Mesenchymal stem cell (in vitro differentiated cells and primary cell): ENCODE measurements around the gene TMEM175.

Experiments
- DNase-seq: peaks from one replicate; pipeline ENCODE4 v3.0.0-alpha.2; 2013
- H2AFZ ChIP-seq: one replicate; pipeline ENCODE4 v1.6.1; 2013; ENCODE audit warnings: low read depth, mild to moderate bottlenecking, control low read depth, inconsistent platforms, low read length, moderate library complexity
- H2AK5ac ChIP-seq: 2 replicates; pipeline ENCODE4 v1.6.1; 2013; ENCODE audit warnings: low read length, moderate library complexity, mild to moderate bottlenecking, inconsistent platforms; ENCODE audit not compliant: severe bottlenecking
- H2BK120ac ChIP-seq: one replicate; pipeline ENCODE4 v1.6.1; 2013; ENCODE audit warnings: low read depth, mild to moderate bottlenecking, inconsistent platforms, low read length, moderate library complexity
- H2BK12ac ChIP-seq, 2 experiments: one replicate each; pipeline ENCODE4 v1.6.1; 2013; ENCODE audit warnings: inconsistent platforms in 2 of 2, low read length in 2 of 2, mild to moderate bottlenecking in 2 of 2, moderate library complexity in 2 of 2, control low read depth in 1 of 2
- H2BK15ac ChIP-seq: one replicate; pipeline ENCODE4 v1.6.1; 2013; ENCODE audit warnings: mild to moderate bottlenecking, low read depth, inconsistent platforms; ENCODE audit not compliant: poor library complexity, severe bottlenecking
- H2BK5ac ChIP-seq: 2 replicates; pipeline ENCODE4 v1.6.1; 2013; ENCODE audit warnings: low read depth, mild to moderate bottlenecking, low read length, control low read depth, inconsistent platforms; ENCODE audit not compliant: poor library complexity, severe bottlenecking
- H3K14ac ChIP-seq, 2 experiments: one replicate each; pipeline ENCODE4 v1.6.1; 2013; ENCODE audit warnings: inconsistent platforms in 2 of 2, low read length in 2 of 2, control low read depth in 1 of 2, mild to moderate bottlenecking in 1 of 2, moderate library complexity in 1 of 2
- H3K18ac ChIP-seq, 2 experiments: one replicate each; pipeline ENCODE4 v1.6.1; 2013; ENCODE audit warnings: inconsistent platforms in 2 of 2, low read length in 2 of 2, control low read depth in 1 of 2, low read depth in 1 of 2, mild to moderate bottlenecking in 1 of 2
- H3K23ac ChIP-seq, 2 experiments: one replicate each; pipeline ENCODE4 v1.6.1; 2013; ENCODE audit warnings: inconsistent platforms in 2 of 2, low read length in 2 of 2, mild to moderate bottlenecking in 2 of 2, moderate library complexity in 2 of 2, control low read depth in 1 of 2
- H3K27ac ChIP-seq: 2 replicates; pipeline ENCODE4 v1.5.1; 2013; ENCODE audit warnings: mild to moderate bottlenecking, moderate library complexity, low read length, control low read depth, inconsistent platforms; ENCODE audit not compliant: poor library complexity, severe bottlenecking
- H3K27me3 ChIP-seq, 2 experiments: 2 replicates each; pipeline versions ENCODE4 v1.6.1 to v1.7.0; 2013; ENCODE audit warnings: low read length in 2 of 2, mild to moderate bottlenecking in 2 of 2, moderate library complexity in 2 of 2, control low read depth in 1 of 2, inconsistent platforms in 1 of 2; ENCODE audit not compliant: control insufficient read depth in 1 of 2, insufficient read depth in 1 of 2
- H3K36me3 ChIP-seq, 2 experiments: 2 replicates each; pipeline versions ENCODE4 v1.6.1 to v1.7.0; 2013; ENCODE audit warnings: low read length in 2 of 2, control low read depth in 1 of 2, inconsistent platforms in 1 of 2, low read depth in 1 of 2, mild to moderate bottlenecking in 1 of 2; ENCODE audit not compliant: insufficient read depth in 2 of 2, control insufficient read depth in 1 of 2
- H3K4ac ChIP-seq, 2 experiments: one replicate each; pipeline ENCODE4 v1.6.1; 2013; ENCODE audit warnings: inconsistent platforms in 2 of 2, low read length in 2 of 2, mild to moderate bottlenecking in 2 of 2, moderate library complexity in 2 of 2, control low read depth in 1 of 2, low read depth in 1 of 2
- H3K4me1 ChIP-seq: 2 replicates; pipeline ENCODE4 v1.6.1; 2013; ENCODE audit warnings: low read depth, low read length, control low read depth; ENCODE audit not compliant: control insufficient read depth, insufficient read depth
- H3K4me2 ChIP-seq: 2 replicates; pipeline ENCODE4 v1.6.1; 2013; ENCODE audit warnings: low read length, mild to moderate bottlenecking, inconsistent platforms; ENCODE audit not compliant: poor library complexity, severe bottlenecking
- H3K4me3 ChIP-seq, 2 experiments: 2 replicates each; pipeline versions ENCODE4 v1.5.1 to v1.7.0; 2013; ENCODE audit warnings: low read length in 2 of 2, mild to moderate bottlenecking in 2 of 2, control low read depth in 1 of 2, low read depth in 1 of 2; ENCODE audit not compliant: insufficient read depth in 1 of 2
- H3K79me1 ChIP-seq: replicated peaks from 2 replicates; pipeline ENCODE4 v1.6.1; 2013; ENCODE audit warnings: mild to moderate bottlenecking, control low read depth, low read length, inconsistent platforms; ENCODE audit not compliant: poor library complexity, severe bottlenecking
- H3K9ac ChIP-seq: 2 replicates; pipeline ENCODE4 v1.7.0; 2013; ENCODE audit warnings: mild to moderate bottlenecking, low read length, moderate library complexity
- H3K9me3 ChIP-seq: 2 replicates; pipeline ENCODE4 v1.7.0; 2013; ENCODE audit warnings: mild to moderate bottlenecking, low read length; ENCODE audit not compliant: control insufficient read depth
- H4K8ac ChIP-seq: one replicate; pipeline ENCODE4 v1.6.1; 2013; ENCODE audit warnings: inconsistent platforms, mild to moderate bottlenecking, low read length, moderate library complexity
- H4K91ac ChIP-seq: one replicate; pipeline ENCODE4 v1.6.1; 2013; ENCODE audit warnings: mild to moderate bottlenecking, low read length, inconsistent platforms
- WGBS: methylation state at CpG from one replicate; pipeline ENCODE4 v1.1.7; 2013; ENCODE audit warnings: mixed read lengths; 5-methylcytosine and 5-hydroxymethylcytosine counted together

Gene TMEM175

GRCh38 chr4:990746-991367, 58.6 kb downstream of the TMEM175 start:
- Histone ChIP-seq H2BK15ac (no peak overlapping the region), H3K4ac (no peak overlapping the region), H2BK5ac (no peak overlapping the region), H3K79me1 (peaks cover 23% of the 10 kb centered on the region), H2BK12ac (no peak overlapping the region), H4K8ac (no peak overlapping the region), H2AK5ac (no peak overlapping the region), H3K9ac (no peak overlapping the region), H3K27me3 (peaks cover 2 to 5% of the 10 kb centered on the region in 2 experiments), H3K14ac (no peak overlapping the region), H3K36me3 (peaks cover 19 to 44% of the 10 kb centered on the region in 2 experiments), H3K18ac (no peak overlapping the region), H3K27ac (no peak overlapping the region), H3K4me3 (no peak overlapping the region), H2BK120ac (no peak overlapping the region), H3K23ac (no peak overlapping the region), H3K4me2 (no peak overlapping the region), H2AFZ (no peak overlapping the region), H4K91ac (peak overlapping the region; percentile 43), H3K9me3 (no peaks in the 10 kb centered on the region), H3K4me1 (peaks cover 35% of the 10 kb centered on the region)
- WGBS = 95% methylated on average over 26 of the region's 26 CpGs
- no peak for DNase-seq

- Histone ChIP-seq H2AFZ (no peak overlapping the region), H3K9ac (no peak overlapping the region), H2BK5ac (no peak overlapping the region), H3K4me3 (no peak overlapping the region), H3K36me3 (peaks cover 19 to 44% of the 10 kb centered on the region in 2 experiments), H3K23ac (no peak overlapping the region), H3K9me3 (no peaks in the 10 kb centered on the region), H3K18ac (no peak overlapping the region), H4K91ac (peak overlapping the region; percentile 25), H3K27me3 (peaks cover 8 to 13% of the 10 kb centered on the region in 2 experiments), H4K8ac (no peak overlapping the region), H3K4me1 (peaks cover 35% of the 10 kb centered on the region), H3K79me1 (peaks cover 23% of the 10 kb centered on the region), H2BK12ac (no peak overlapping the region), H3K14ac (no peak overlapping the region), H2BK15ac (no peak overlapping the region), H3K4ac (no peak overlapping the region), H3K4me2 (no peak overlapping the region), H2AK5ac (no peak overlapping the region), H3K27ac (no peak overlapping the region), H2BK120ac (no peak overlapping the region)
- DNase-seq = no peak
- whole genome bisulfite sequencing = 96% methylated on average over 50 of the region's 50 CpGs
Measured at GRCh38 chr4:991451-992296, 59.4 kb downstream of the TMEM175 start.

GRCh38 chr4:992297-993110, 60.2 kb downstream of the TMEM175 start:
- H3K9ac ChIP-seq = no peak overlapping the region
- peak overlapping the region; percentile 31 for H3K4me2 ChIP-seq
- H3K27ac ChIP-seq = no peak overlapping the region
- H2BK15ac ChIP-seq = no peak overlapping the region
- H3K23ac ChIP-seq = no peak overlapping the region
- H3K36me3 ChIP-seq = peaks cover 19 to 44% of the 10 kb centered on the region in 2 experiments
- no peak overlapping the region for H3K18ac ChIP-seq
- H4K91ac ChIP-seq = no peak overlapping the region
- H2BK12ac ChIP-seq = no peak overlapping the region
- H3K14ac ChIP-seq = peak overlapping the region in 1 of 2 experiments; percentile 19
- H3K4me3 ChIP-seq = no peak overlapping the region
- no peak overlapping the region for H2BK5ac ChIP-seq
- H3K4ac ChIP-seq = no peak overlapping the region
- peak; percentile 71 for DNase-seq
- no peaks in the 10 kb centered on the region for H3K9me3 ChIP-seq
- peaks cover 39% of the 10 kb centered on the region for H3K4me1 ChIP-seq
- no peak overlapping the region for H2AK5ac ChIP-seq
- peaks cover 13 to 18% of the 10 kb centered on the region in 2 experiments for H3K27me3 ChIP-seq
- WGBS = 74% methylated on average over 24 of the region's 25 CpGs
- no peak overlapping the region for H2BK120ac ChIP-seq
- H2AFZ ChIP-seq = no peak overlapping the region
- no peak overlapping the region for H4K8ac ChIP-seq
- H3K79me1 ChIP-seq = peaks cover 23% of the 10 kb centered on the region
